Astrocyte (in vitro differentiated cells and primary cell): ENCODE data around the gene MTTP. TPM values are rescaled to one million over a fixed set of nuclear protein-coding genes. Genes with fewer than 3 reads are reported as not detected.

Experiments used
- DNase-seq: peaks from one replicate; pipeline ENCODE4 v3.0.0-alpha.2; 2010; ENCODE audit warnings: low read depth
- FAIRE-seq: peaks from 2 replicates; lab custom pipeline; 2011; peaks lifted over from hg19 to GRCh38; lab: Jason Lieb, UNC
- H2AFZ ChIP-seq: 2 replicates; pipeline ENCODE4 v1.6.0; 2012; ENCODE audit warnings: low read depth, low read length, inconsistent platforms
- H3K27ac ChIP-seq: 2 replicates; pipeline ENCODE4 v1.5.1; 2011; ENCODE audit warnings: low read depth, low read length, inconsistent platforms
- H3K27me3 ChIP-seq: 2 replicates; pipeline ENCODE4 v1.6.0; 2011; ENCODE audit warnings: low read length, inconsistent platforms; ENCODE audit not compliant: insufficient read depth
- H3K36me3 ChIP-seq: 2 replicates; pipeline ENCODE4 v1.5.1; 2011; ENCODE audit warnings: low read length, inconsistent platforms; ENCODE audit not compliant: insufficient read depth
- H3K4me1 ChIP-seq: 2 replicates; pipeline ENCODE4 v1.5.1; 2011; ENCODE audit warnings: low read length, inconsistent platforms; ENCODE audit not compliant: insufficient read depth
- H3K4me2 ChIP-seq: 2 replicates; pipeline ENCODE4 v1.6.0; 2012; ENCODE audit warnings: low read length, inconsistent platforms
- H3K4me3 ChIP-seq: 2 replicates; pipeline ENCODE4 v1.5.1; 2011; ENCODE audit warnings: low read depth, mild to moderate bottlenecking, low read length, inconsistent platforms; ENCODE audit not compliant: insufficient read depth
- H3K79me2 ChIP-seq: 2 replicates; pipeline ENCODE4 v1.6.0; 2012; ENCODE audit warnings: mild to moderate bottlenecking, low read length, inconsistent platforms; ENCODE audit not compliant: insufficient read depth
- H3K9ac ChIP-seq: 2 replicates; pipeline ENCODE4 v1.6.0; 2012; ENCODE audit warnings: mild to moderate bottlenecking, low read length, inconsistent platforms
- H3K9me3 ChIP-seq: 2 replicates; pipeline ENCODE4 v1.5.1; 2012; ENCODE audit warnings: low read depth, mild to moderate bottlenecking, low read length, inconsistent platforms; ENCODE audit not compliant: insufficient read depth
- H4K20me1 ChIP-seq: 2 replicates; pipeline ENCODE4 v1.6.0; 2012; ENCODE audit warnings: low read length, inconsistent platforms; ENCODE audit not compliant: insufficient read depth
- H3K27ac Mint-ChIP-seq: one replicate; pipeline ENCODE4 v1.8.0; 2021; ENCODE audit warnings: mild to moderate bottlenecking, mixed read lengths; ENCODE audit not compliant: unreplicated experiment
- H3K27me3 Mint-ChIP-seq: one replicate; pipeline ENCODE4 v1.8.0; 2021; ENCODE audit warnings: low read depth, mixed read lengths; ENCODE audit not compliant: unreplicated experiment
- H3K36me3 Mint-ChIP-seq: one replicate; pipeline ENCODE4 v1.8.0; 2021; ENCODE audit warnings: low read depth, mixed read lengths; ENCODE audit not compliant: unreplicated experiment
- H3K4me1 Mint-ChIP-seq: one replicate; pipeline ENCODE4 v1.8.0; 2021; ENCODE audit warnings: low read depth, mixed read lengths; ENCODE audit not compliant: unreplicated experiment
- H3K4me3 Mint-ChIP-seq: one replicate; pipeline ENCODE4 v1.8.0; 2021; ENCODE audit warnings: mild to moderate bottlenecking, moderate library complexity, mixed read lengths; ENCODE audit not compliant: unreplicated experiment
- H3K9me3 Mint-ChIP-seq: one replicate; pipeline ENCODE4 v1.8.0; 2021; ENCODE audit warnings: mild to moderate bottlenecking, mixed read lengths; ENCODE audit not compliant: unreplicated experiment
- EZH2 ChIP-seq: IDR thresholded peaks from 2 replicates; pipeline ENCODE4 v1.6.1; 2012; ENCODE audit warnings: mild to moderate bottlenecking, low read length, inconsistent platforms; ENCODE audit not compliant: insufficient read depth
- total RNA-seq: library from RNA; stranded (reverse); gene quantifications from 2 replicates; pipeline ENCODE4 v1.2.1, GENCODE V29; 2021
- TF ChIP-seq, protein P1 (sequence below): IDR thresholded peaks from 2 replicates; pipeline ENCODE4 v1.5.1; 2011; ENCODE audit warnings: low read depth, mild to moderate bottlenecking, inconsistent platforms, low read length, moderate library complexity; ENCODE audit not compliant: insufficient read depth

Gene MTTP
- total RNA-seq, 1 donor from 2014 or later = 0.41 TPM

DNA sequence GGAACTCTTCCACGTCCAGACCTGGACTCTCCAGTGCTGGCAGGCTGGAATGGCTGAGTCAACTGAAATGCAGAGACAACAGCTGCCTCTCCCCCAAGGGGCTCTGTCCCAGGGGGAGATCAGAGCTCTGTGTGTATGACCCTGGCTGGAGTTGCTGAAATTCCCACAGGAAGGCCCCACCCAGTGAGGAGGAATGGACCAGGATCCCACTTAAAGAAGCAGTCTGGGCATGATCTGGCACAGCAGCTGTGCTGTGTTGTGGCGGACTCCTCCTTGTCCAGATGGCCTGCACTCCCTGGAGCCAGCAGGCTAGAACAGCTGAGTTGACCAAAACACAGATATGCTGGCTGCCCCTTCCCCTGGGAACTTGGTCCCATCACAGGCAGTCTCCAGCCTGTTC lies 38.4 kb upstream of the MTTP start:
- H3K79me2 ChIP-seq = no peaks in the 10 kb centered on the region
- H3K27me3 ChIP-seq = peaks cover 2% of the 10 kb centered on the region
- H3K9me3 Mint-ChIP-seq = peaks cover 3% of the 10 kb centered on the region
- H2AFZ ChIP-seq = no peak overlapping the region
- DNase-seq (no peak), FAIRE-seq (no peak)
- H3K4me3 Mint-ChIP-seq = no peak overlapping the region
- H3K36me3 ChIP-seq = no peaks in the 10 kb centered on the region
- no peak for TF ChIP-seq EZH2
- TF ChIP-seq, protein P1, sequence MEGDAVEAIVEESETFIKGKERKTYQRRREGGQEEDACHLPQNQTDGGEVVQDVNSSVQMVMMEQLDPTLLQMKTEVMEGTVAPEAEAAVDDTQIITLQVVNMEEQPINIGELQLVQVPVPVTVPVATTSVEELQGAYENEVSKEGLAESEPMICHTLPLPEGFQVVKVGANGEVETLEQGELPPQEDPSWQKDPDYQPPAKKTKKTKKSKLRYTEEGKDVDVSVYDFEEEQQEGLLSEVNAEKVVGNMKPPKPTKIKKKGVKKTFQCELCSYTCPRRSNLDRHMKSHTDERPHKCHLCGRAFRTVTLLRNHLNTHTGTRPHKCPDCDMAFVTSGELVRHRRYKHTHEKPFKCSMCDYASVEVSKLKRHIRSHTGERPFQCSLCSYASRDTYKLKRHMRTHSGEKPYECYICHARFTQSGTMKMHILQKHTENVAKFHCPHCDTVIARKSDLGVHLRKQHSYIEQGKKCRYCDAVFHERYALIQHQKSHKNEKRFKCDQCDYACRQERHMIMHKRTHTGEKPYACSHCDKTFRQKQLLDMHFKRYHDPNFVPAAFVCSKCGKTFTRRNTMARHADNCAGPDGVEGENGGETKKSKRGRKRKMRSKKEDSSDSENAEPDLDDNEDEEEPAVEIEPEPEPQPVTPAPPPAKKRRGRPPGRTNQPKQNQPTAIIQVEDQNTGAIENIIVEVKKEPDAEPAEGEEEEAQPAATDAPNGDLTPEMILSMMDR = no peak
- no peaks in the 10 kb centered on the region for H3K36me3 Mint-ChIP-seq
- H3K4me1 ChIP-seq = no peaks in the 10 kb centered on the region
- H3K27ac Mint-ChIP-seq = no peak overlapping the region
- H3K27me3 Mint-ChIP-seq = no peaks in the 10 kb centered on the region
- H3K27ac ChIP-seq = no peak overlapping the region
- H3K4me1 Mint-ChIP-seq = no peaks in the 10 kb centered on the region
- no peak overlapping the region for H3K4me2 ChIP-seq
- no peak overlapping the region for H3K4me3 ChIP-seq
- H3K9me3 ChIP-seq = no peaks in the 10 kb centered on the region
- H4K20me1 ChIP-seq = no peaks in the 10 kb centered on the region
- no peak overlapping the region for H3K9ac ChIP-seq

DNA sequence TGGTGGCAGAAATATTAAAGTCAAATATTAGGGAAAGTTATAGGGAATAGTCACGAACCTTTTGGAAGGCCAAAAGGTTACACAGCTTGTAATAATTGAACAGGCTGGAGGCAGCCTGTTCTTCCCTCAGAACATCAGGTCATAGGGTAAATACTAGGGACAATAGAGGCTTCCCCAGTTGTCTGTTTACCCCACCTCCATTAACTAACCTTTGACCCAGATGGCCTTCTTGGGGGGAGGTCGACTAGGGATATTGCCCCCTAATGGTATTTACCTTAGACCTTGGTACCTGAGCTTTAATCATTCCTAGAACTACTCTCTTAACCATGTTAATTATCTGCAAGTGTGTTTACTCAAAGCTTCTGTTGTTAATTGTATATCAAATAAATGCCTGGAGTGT lies 37.8 kb upstream of the MTTP start:
- Mint-ChIP-seq H3K4me1 (no peaks in the 10 kb centered on the region), H3K4me3 (no peak overlapping the region), H3K27me3 (no peaks in the 10 kb centered on the region), H3K36me3 (no peaks in the 10 kb centered on the region), H3K27ac (no peak overlapping the region), H3K9me3 (peaks cover 3% of the 10 kb centered on the region)
- Histone ChIP-seq H2AFZ (no peak overlapping the region), H3K9ac (no peak overlapping the region), H3K27me3 (peaks cover 2% of the 10 kb centered on the region), H3K4me3 (no peak overlapping the region), H3K4me2 (no peak overlapping the region), H4K20me1 (no peaks in the 10 kb centered on the region), H3K4me1 (no peaks in the 10 kb centered on the region), H3K36me3 (no peaks in the 10 kb centered on the region), H3K27ac (no peak overlapping the region), H3K9me3 (no peaks in the 10 kb centered on the region), H3K79me2 (no peaks in the 10 kb centered on the region)
- FAIRE-seq (no peak), DNase-seq (no peak)
- TF ChIP-seq EZH2 = no peak
- TF ChIP-seq, protein P1 = no peak

DNA sequence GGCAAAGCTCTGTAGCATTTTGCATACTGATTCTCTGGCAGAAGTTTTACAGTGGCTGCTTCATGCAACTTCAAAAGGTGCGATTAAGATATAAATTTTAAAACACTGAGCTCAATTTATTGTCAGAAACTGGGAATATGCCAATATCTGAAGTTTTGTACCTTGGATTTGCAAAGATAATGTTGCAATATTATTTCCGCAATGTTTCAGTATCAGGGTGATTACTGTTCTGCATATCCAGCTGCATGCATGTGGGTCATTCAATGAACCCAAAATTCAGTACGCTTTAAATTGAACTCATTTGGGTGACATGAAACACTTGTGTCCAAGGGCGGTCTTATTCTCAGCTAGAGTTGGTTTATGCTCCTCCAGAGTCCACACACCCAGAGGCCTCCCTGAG lies 37.0 kb upstream of the MTTP start:
- no peaks in the 10 kb centered on the region for H3K79me2 ChIP-seq
- H3K9me3 ChIP-seq = no peaks in the 10 kb centered on the region
- no peak overlapping the region for H3K27ac ChIP-seq
- no peak for FAIRE-seq
- H3K9ac ChIP-seq = no peak overlapping the region
- H3K4me1 ChIP-seq = no peaks in the 10 kb centered on the region
- Mint-ChIP-seq H3K9me3 (peaks cover 3% of the 10 kb centered on the region), H3K4me1 (no peaks in the 10 kb centered on the region), H3K4me3 (no peak overlapping the region), H3K27ac (no peak overlapping the region), H3K27me3 (no peaks in the 10 kb centered on the region), H3K36me3 (no peaks in the 10 kb centered on the region)
- TF ChIP-seq, protein P1 = no peak
- no peak for TF ChIP-seq EZH2
- H3K27me3 ChIP-seq = no peaks in the 10 kb centered on the region
- no peak overlapping the region for H2AFZ ChIP-seq
- H3K4me2 ChIP-seq = no peak overlapping the region
- no peak for DNase-seq
- no peaks in the 10 kb centered on the region for H3K36me3 ChIP-seq
- H3K4me3 ChIP-seq = no peak overlapping the region
- H4K20me1 ChIP-seq = no peaks in the 10 kb centered on the region
